Activated CD4-positive, alpha-beta T cell treated with anti-CD3 and anti-CD28 coated beads, Interleukin-2, amount 50 U/mL, for 16 hours (primary cell): ENCODE data around the gene ARHGAP15.
A peak's percentile ranks its signal among the peaks of the same experiment; 100 is the strongest.

Experiments used
- DNase-seq: peaks from one replicate; pipeline ENCODE4 v3.0.0-alpha.2; 2020

The ARHGAP15 gene

GRCh38 chr2:143280097-143280757 lies 151.0 kb downstream of the ARHGAP15 start:
- DNase-seq, result no peak

GRCh38 chr2:143282684-143283083 lies 153.5 kb downstream of the ARHGAP15 start:
- DNase-seq, result no peak

GRCh38 chr2:143284087-143284675 lies 155.0 kb downstream of the ARHGAP15 start:
- DNase-seq, result peak; percentile 46

GRCh38 chr2:143289025-143289424 lies 159.8 kb downstream of the ARHGAP15 start:
- no peak for DNase-seq

GRCh38 chr2:143290221-143290620 lies 161.0 kb downstream of the ARHGAP15 start:
- DNase-seq, result no peak

- no peak for DNase-seq
Observed at GRCh38 chr2:143294068-143294467, 164.8 kb downstream of the ARHGAP15 start.

- DNase-seq, result no peak
Observed at GRCh38 chr2:143296089-143296488, 166.9 kb downstream of the ARHGAP15 start.

- no peak for DNase-seq
Observed at GRCh38 chr2:143297182-143297581, 168.0 kb downstream of the ARHGAP15 start.

GRCh38 chr2:143300536-143300935 lies 171.3 kb downstream of the ARHGAP15 start:
- DNase-seq, result no peak

- no peak for DNase-seq
Observed at GRCh38 chr2:143311426-143311825, 182.2 kb downstream of the ARHGAP15 start.

GRCh38 chr2:143312441-143312840 lies 183.2 kb downstream of the ARHGAP15 start:
- no peak for DNase-seq

- no peak for DNase-seq
Observed at GRCh38 chr2:143313861-143314260, 184.6 kb downstream of the ARHGAP15 start.

- DNase-seq, result no peak
Observed at GRCh38 chr2:143321994-143322393, 192.8 kb downstream of the ARHGAP15 start.

GRCh38 chr2:143329288-143329687 lies 200.1 kb downstream of the ARHGAP15 start:
- DNase-seq, result no peak

GRCh38 chr2:143333168-143333791 lies 204.1 kb downstream of the ARHGAP15 start:
- DNase-seq, result no peak

- DNase-seq, result no peak
Observed at GRCh38 chr2:143333847-143334246, 204.6 kb downstream of the ARHGAP15 start.

GRCh38 chr2:143334837-143335236 lies 205.6 kb downstream of the ARHGAP15 start:
- no peak for DNase-seq

- no peak for DNase-seq
Observed at GRCh38 chr2:143336719-143337210, 207.5 kb downstream of the ARHGAP15 start.

- DNase-seq, result no peak
Observed at GRCh38 chr2:143341478-143341877, 212.3 kb downstream of the ARHGAP15 start.

- DNase-seq, result no peak
Observed at GRCh38 chr2:143344780-143345179, 215.6 kb downstream of the ARHGAP15 start.

GRCh38 chr2:143345887-143346787 lies 216.9 kb downstream of the ARHGAP15 start:
- no peak for DNase-seq

GRCh38 chr2:143347271-143347695 lies 218.1 kb downstream of the ARHGAP15 start:
- no peak for DNase-seq

- DNase-seq, result no peak
Observed at GRCh38 chr2:143347901-143348414, 218.7 kb downstream of the ARHGAP15 start.
